HEK293 (cell line): ENCODE data around the gene PRKCE.

Experiments
- CTCF ChIA-PET: fragments of 350-600 bp; formaldehyde crosslinking; extraction: SDS; loops from one replicate; lab custom pipeline; 2021; ENCODE audit warnings: antibody characterized with exemption; lab: Yijun Ruan, JAX
- POLR2A ChIA-PET: fragments of 300-600 bp; formaldehyde crosslinking; extraction: SDS; loops from one replicate; lab custom pipeline; 2020; ENCODE audit warnings: antibody characterized with exemption, inconsistent platforms; lab: Yijun Ruan, JAX
- H3K27ac ChIP-seq: fragments of 200-500 bp; sonication (Bioruptor generic); 2 replicates; pipeline ENCODE4 v1.5.1; 2014; ENCODE audit warnings: low read depth, low read length, control low read depth, inconsistent platforms; ENCODE audit errors: extremely low read depth
- H3K36me3 ChIP-seq, 2 experiments: fragments of 200-500 bp in 1 of 2; sonication (Bioruptor generic) in 1 of 2; 1 replicate in 1 of 2; 2 replicates in 1 of 2; pipeline ENCODE4 v1.5.1; 2014 to 2017; ENCODE audit warnings: inconsistent platforms in 2 of 2, low read length in 2 of 2; ENCODE audit not compliant: control insufficient read depth in 2 of 2, insufficient read depth in 1 of 2
- H3K4me1 ChIP-seq: fragments of 200-500 bp; sonication (Bioruptor generic); 2 replicates; pipeline ENCODE4 v1.5.1; 2014; ENCODE audit warnings: mild to moderate bottlenecking, low read length, inconsistent platforms; ENCODE audit not compliant: control insufficient read depth, insufficient read depth
- H3K4me3 ChIP-seq: 2 replicates; pipeline ENCODE4 v1.5.1; 2011; ENCODE audit warnings: low read depth, mild to moderate bottlenecking, control low read depth, low read length, moderate library complexity
- H3K9me3 ChIP-seq: fragments of 200-500 bp; sonication (Bioruptor generic); 2 replicates; pipeline ENCODE4 v1.5.1; 2014; ENCODE audit warnings: low read depth, low read length, inconsistent platforms; ENCODE audit not compliant: control insufficient read depth, insufficient read depth
- AEBP2 ChIP-seq: fragments of 450-650 bp; formaldehyde crosslinking; IDR thresholded peaks from 2 replicates; pipeline ENCODE4 v1.5.1; 2016; ENCODE audit warnings: missing biosample characterization, missing genetic modification characterization, borderline replicate concordance
- CTCF ChIP-seq: fragments of 450-650 bp; formaldehyde crosslinking; IDR thresholded peaks from 2 replicates; pipeline ENCODE4 v1.5.1; 2016; ENCODE audit warnings: missing biosample characterization, missing genetic modification characterization
- HIC1 ChIP-seq: fragments of 450-650 bp; formaldehyde crosslinking; IDR thresholded peaks from 2 replicates; pipeline ENCODE4 v1.5.1; 2016; ENCODE audit warnings: missing biosample characterization, missing genetic modification characterization
- KLF10 ChIP-seq: fragments of 450-650 bp; IDR thresholded peaks from 2 replicates; pipeline ENCODE4 v1.5.1; 2018; ENCODE audit warnings: missing biosample characterization, mild to moderate bottlenecking, missing genetic modification characterization
- KLF16 ChIP-seq: fragments of 450-650 bp; formaldehyde crosslinking; IDR thresholded peaks from 2 replicates; pipeline ENCODE4 v1.5.1; 2017; ENCODE audit warnings: missing biosample characterization, missing genetic modification characterization
- PRDM4 ChIP-seq: fragments of 450-650 bp; formaldehyde crosslinking; IDR thresholded peaks from 2 replicates; pipeline ENCODE4 v1.5.1; 2017; ENCODE audit warnings: missing biosample characterization, missing genetic modification characterization
- RBAK ChIP-seq: fragments of 450-650 bp; formaldehyde crosslinking; IDR thresholded peaks from 2 replicates; pipeline ENCODE4 v1.5.1; 2016; ENCODE audit warnings: missing biosample characterization, missing genetic modification characterization
- REST ChIP-seq: fragments of 450-650 bp; formaldehyde crosslinking; IDR thresholded peaks from 2 replicates; pipeline ENCODE4 v1.5.1; 2016; ENCODE audit warnings: missing biosample characterization, missing genetic modification characterization
- SCRT2 ChIP-seq: fragments of 450-650 bp; formaldehyde crosslinking; IDR thresholded peaks from 2 replicates; pipeline ENCODE4 v1.5.1; 2016; ENCODE audit warnings: missing biosample characterization, missing genetic modification characterization
- WT1 ChIP-seq: fragments of 450-650 bp; formaldehyde crosslinking; IDR thresholded peaks from 2 replicates; pipeline ENCODE4 v1.5.1; 2016; ENCODE audit warnings: missing biosample characterization, missing genetic modification characterization
- YY1 ChIP-seq: fragments of 450-650 bp; formaldehyde crosslinking; IDR thresholded peaks from 2 replicates; pipeline ENCODE4 v1.5.1; 2018; ENCODE audit warnings: missing biosample characterization, missing genetic modification characterization
- ZFP3 ChIP-seq: fragments of 450-650 bp; formaldehyde crosslinking; IDR thresholded peaks from 2 replicates; pipeline ENCODE4 v1.5.1; 2016; ENCODE audit warnings: low read depth, missing biosample characterization, missing genetic modification characterization
- ZNF148 ChIP-seq: fragments of 450-650 bp; formaldehyde crosslinking; IDR thresholded peaks from 2 replicates; pipeline ENCODE4 v1.5.0; 2017; ENCODE audit warnings: missing biosample characterization, missing genetic modification characterization, borderline replicate concordance
- ZNF174 ChIP-seq: fragments of 450-650 bp; formaldehyde crosslinking; IDR thresholded peaks from 2 replicates; pipeline ENCODE4 v1.5.0; 2017; ENCODE audit warnings: missing biosample characterization, mild to moderate bottlenecking, missing genetic modification characterization
- ZNF302 ChIP-seq: fragments of 450-650 bp; formaldehyde crosslinking; IDR thresholded peaks from 2 replicates; pipeline ENCODE4 v1.5.1; 2016; ENCODE audit warnings: missing biosample characterization, missing genetic modification characterization, low read depth
- ZNF366 ChIP-seq: fragments of 450-650 bp; formaldehyde crosslinking; conservative IDR thresholded peaks from 2 replicates; pipeline ENCODE4 v1.5.1; 2016; ENCODE audit warnings: missing biosample characterization, missing genetic modification characterization
- ZNF404 ChIP-seq: fragments of 450-650 bp; formaldehyde crosslinking; IDR thresholded peaks from 2 replicates; pipeline ENCODE4 v1.5.1; 2017; ENCODE audit warnings: missing biosample characterization, missing genetic modification characterization
- ZNF610 ChIP-seq: fragments of 450-650 bp; formaldehyde crosslinking; IDR thresholded peaks from 2 replicates; pipeline ENCODE4 v1.5.1; 2016; ENCODE audit warnings: missing biosample characterization, missing genetic modification characterization, borderline replicate concordance
- ZNF654 ChIP-seq: fragments of 450-650 bp; formaldehyde crosslinking; IDR thresholded peaks from 2 replicates; pipeline ENCODE4 v1.5.1; 2016; ENCODE audit warnings: low read depth, missing biosample characterization, missing genetic modification characterization
- ZNF747 ChIP-seq: fragments of 450-650 bp; formaldehyde crosslinking; IDR thresholded peaks from 2 replicates; pipeline ENCODE4 v1.5.1; 2016; ENCODE audit warnings: missing biosample characterization, missing genetic modification characterization
- ZNF76 ChIP-seq: fragments of 450-650 bp; formaldehyde crosslinking; IDR thresholded peaks from 2 replicates; pipeline ENCODE4; 2016; ENCODE audit warnings: low read depth, missing biosample characterization, missing genetic modification characterization, borderline replicate concordance

PRKCE gene

GRCh38 chr2:45984896-45985473 lies 333.5 kb downstream of the PRKCE start:
- no peak for TF ChIP-seq PRDM4
- no peak for TF ChIP-seq RBAK (tag by site-specific recombination)
- TF ChIP-seq HIC1 (tag by site-specific recombination) = no peak
- TF ChIP-seq ZNF404 = no peak
- no peak for TF ChIP-seq ZNF366 (tag by site-specific recombination)
- no peak for TF ChIP-seq ZNF302 (tag by site-specific recombination)
- TF ChIP-seq AEBP2 (tag by site-specific recombination) = no peak
- no peak for TF ChIP-seq ZNF654 (tag by site-specific recombination)
- no peaks in the 10 kb centered on the region for H3K9me3 ChIP-seq
- H3K36me3 ChIP-seq = no peaks in the 10 kb centered on the region
- H3K4me1 ChIP-seq = no peaks in the 10 kb centered on the region
- H3K4me3 ChIP-seq = no peak overlapping the region
- ChIA-PET POLR2A (no interaction called here), CTCF (no interaction called here)
- no peak overlapping the region for H3K27ac ChIP-seq

- Histone ChIP-seq H3K4me3 (no peak overlapping the region), H3K9me3 (no peaks in the 10 kb centered on the region), H3K27ac (no peak overlapping the region), H3K4me1 (no peaks in the 10 kb centered on the region), H3K36me3 (no peaks in the 10 kb centered on the region)
- POLR2A ChIA-PET = no interaction called here
- CTCF ChIA-PET = no interaction called here
- TF ChIP-seq SCRT2 (tag by site-specific recombination) (no peak), ZNF747 (tag by site-specific recombination) (no peak), WT1 (tag by site-specific recombination) (no peak), CTCF (tag by site-specific recombination) (no peak), ZNF76 (tag by site-specific recombination) (no peak), ZNF174 (no peak), KLF10 (tag by site-specific recombination) (no peak), ZNF148 (tag by site-specific recombination) (no peak), REST (no peak), KLF16 (no peak), ZFP3 (tag by site-specific recombination) (no peak), YY1 (tag by site-specific recombination) (no peak), ZNF610 (tag by site-specific recombination) (no peak)
Observed at GRCh38 chr2:45986509-45986908, 335.0 kb downstream of the PRKCE start.
